GM23248 (cell line): Measurements from ENCODE around the gene HLA-DQB2.

Source experiments
- EZH2 ChIP-seq: fragments of 200-600 bp; sonication (generic); IDR thresholded peaks from 2 replicates; pipeline ENCODE4 v1.6.1; 2018; ENCODE audit warnings: antibody characterized with exemption, mild to moderate bottlenecking; ENCODE audit not compliant: insufficient read depth, poor library complexity, severe bottlenecking
- EZH2phosphoT487 ChIP-seq: fragments of 200-600 bp; sonication (generic); IDR thresholded peaks from 2 replicates; pipeline ENCODE4 v1.6.1; 2018; ENCODE audit warnings: antibody characterized with exemption, moderate library complexity, mild to moderate bottlenecking, low read depth; ENCODE audit not compliant: insufficient read depth

GRCh38 chr6:32799740-32800139 is 36.4 kb upstream of the HLA-DQB2 start:
- TF ChIP-seq EZH2phosphoT487 (no peak), EZH2 (no peak)
